HepG2 (cell line): ENCODE measurements around the gene CACNA1F. TPM values are rescaled to one million over a fixed set of nuclear protein-coding genes. Genes with fewer than 3 reads are reported as not detected.
A peak's percentile ranks its signal among the peaks of the same experiment; 100 is the strongest.

Experiments used
- ATAC-seq: fragments of 200-7000 bp; cut with Tn5 transposase; 3 replicates; pipeline ENCODE4 v1.9.1; 2020; ENCODE audit warnings: mild to moderate bottlenecking, moderate library complexity
- BruUV-seq: library from RNA; stranded (reverse); fragments of 400-500 nt; replicated peaks from 2 replicates; lab custom pipeline; 2021; lab: Mats Ljungman, UMichigan
- CTCF ChIA-PET: fragments of 300-600 bp; formaldehyde crosslinking; extraction: SDS; loops from one replicate; lab custom pipeline; 2021; ENCODE audit warnings: low total read pairs, inconsistent platforms, low intra/inter-chr PET ratio; lab: Yijun Ruan, JAX
- POLR2A ChIA-PET: fragments of 350-600 bp; sonication (Branson Sonifier 250); formaldehyde crosslinking; loops from one replicate; lab custom pipeline; 2020; ENCODE audit warnings: antibody characterized with exemption, inconsistent platforms; lab: Yijun Ruan, JAX
- DNase-seq: peaks from one replicate; pipeline ENCODE4 v3.0.0-alpha.2; 2015; ENCODE audit warnings: low spot score
- FAIRE-seq: peaks from 3 replicates; lab custom pipeline; 2011; peaks lifted over from hg19 to GRCh38; lab: Jason Lieb, UNC
- H2AFZ ChIP-seq: one replicate; pipeline ENCODE4 v1.6.1; 2011; ENCODE audit warnings: low read length, inconsistent platforms
- H3K27ac ChIP-seq: fragments of 300-600 bp; 3 replicates; pipeline ENCODE4 v1.8.0; 2011; ENCODE audit warnings: mixed run types, mild to moderate bottlenecking, mixed read lengths, low read length, inconsistent platforms; ENCODE audit not compliant: insufficient read depth; ENCODE audit errors: extremely low read length
- H3K27me3 ChIP-seq, 2 experiments: fragments of 200-600 bp in 1 of 2; 2 replicates in 1 of 2; 3 replicates in 1 of 2; pipeline versions ENCODE4 v1.6.0 to v1.8.0; 2011; ENCODE audit warnings: low read length in 2 of 2, mild to moderate bottlenecking in 2 of 2, moderate library complexity in 2 of 2, inconsistent platforms in 1 of 2; ENCODE audit not compliant: insufficient read depth in 2 of 2, control insufficient read depth in 1 of 2
- H3K36me3 ChIP-seq, 2 experiments: fragments of 200-600 bp in 1 of 2; replicated peaks in 1 of 2; 2 replicates in 1 of 2; 3 replicates in 1 of 2; pipeline versions ENCODE4 v1.5.1 to v1.8.0; 2011; ENCODE audit warnings: low read length in 2 of 2, inconsistent platforms in 1 of 2; ENCODE audit not compliant: insufficient read depth in 2 of 2, control insufficient read depth in 1 of 2
- H3K4me1 ChIP-seq: 2 replicates; pipeline ENCODE4 v1.5.1; 2012; ENCODE audit warnings: low read length, inconsistent platforms; ENCODE audit not compliant: insufficient read depth
- H3K4me2 ChIP-seq: 2 replicates; pipeline ENCODE4 v1.6.0; 2011; ENCODE audit warnings: low read depth, low read length, inconsistent platforms
- H3K4me3 ChIP-seq, 3 experiments: fragments of 200-600 bp in 1 of 3; sonication (generic), shearing (Covaris generic) in 1 of 3; replicated peaks in 1 of 3; 2 replicates each; pipeline ENCODE4 v1.5.1; 2011 to 2016; ENCODE audit warnings: low read length in 3 of 3, inconsistent platforms in 2 of 3, low read depth in 2 of 3, mild to moderate bottlenecking in 2 of 3, control low read depth in 1 of 3, mixed read lengths in 1 of 3; ENCODE audit not compliant: insufficient read depth in 1 of 3
- H3K79me2 ChIP-seq: one replicate; pipeline ENCODE4 v1.6.1; 2011; ENCODE audit warnings: low read length, inconsistent platforms; ENCODE audit not compliant: insufficient read depth
- H3K9ac ChIP-seq: 2 replicates; pipeline ENCODE4 v1.6.0; 2011; ENCODE audit warnings: mild to moderate bottlenecking, low read depth, low read length, inconsistent platforms; ENCODE audit not compliant: insufficient read depth
- H3K9me3 ChIP-seq: 2 replicates; pipeline ENCODE4 v1.5.1; 2012; ENCODE audit warnings: mild to moderate bottlenecking, low read length
- H4K20me1 ChIP-seq: 2 replicates; pipeline ENCODE4 v1.6.0; 2011; ENCODE audit warnings: inconsistent platforms, mild to moderate bottlenecking, low read length, moderate library complexity; ENCODE audit not compliant: insufficient read depth
- DMAP1 ChIP-seq: IDR thresholded peaks from 2 replicates; pipeline ENCODE4 v1.6.1; 2016
- KDM5B ChIP-seq: sonication (generic); formaldehyde crosslinking; IDR thresholded peaks from 2 replicates; pipeline ENCODE4 v1.4.0; 2020; ENCODE audit warnings: missing genetic modification reagents, mild to moderate bottlenecking, borderline replicate concordance
- NRL ChIP-seq: sonication (generic); formaldehyde crosslinking; IDR thresholded peaks from 2 replicates; pipeline ENCODE4 v1.5.0; 2020; ENCODE audit warnings: missing genetic modification reagents, mild to moderate bottlenecking, moderate library complexity, borderline replicate concordance
- XBP1 ChIP-seq: sonication (generic); formaldehyde crosslinking; IDR thresholded peaks from 2 replicates; pipeline ENCODE4 v1.5.0; 2020; ENCODE audit warnings: missing genetic modification reagents
- ZBTB7A ChIP-seq: sonication (generic); formaldehyde crosslinking; IDR thresholded peaks from 2 replicates; pipeline ENCODE4 v1.8.0; 2022; ENCODE audit warnings: mild to moderate bottlenecking, missing genetic modification reagents
- ZNF136 ChIP-seq: sonication (generic); formaldehyde crosslinking; IDR thresholded peaks from 2 replicates; pipeline ENCODE4 v1.8.1; 2022; ENCODE audit warnings: low read depth, mild to moderate bottlenecking, moderate library complexity, missing genetic modification reagents
- ZNF180 ChIP-seq: sonication (generic); formaldehyde crosslinking; IDR thresholded peaks from 2 replicates; pipeline ENCODE4 v1.4.0; 2020; ENCODE audit warnings: low read depth, missing genetic modification reagents, borderline replicate concordance
- ZNF530 ChIP-seq: sonication (generic); formaldehyde crosslinking; IDR thresholded peaks from 2 replicates; pipeline ENCODE4 v1.5.0; 2020; ENCODE audit warnings: low read depth, mild to moderate bottlenecking, missing genetic modification reagents
- ZNF562 ChIP-seq: sonication (generic); formaldehyde crosslinking; IDR thresholded peaks from 2 replicates; pipeline ENCODE4 v1.8.0; 2022; ENCODE audit warnings: missing genetic modification reagents, borderline replicate concordance
- ZNF710 ChIP-seq: sonication (generic); formaldehyde crosslinking; IDR thresholded peaks from 2 replicates; pipeline ENCODE4 v1.5.0; 2020; ENCODE audit warnings: mild to moderate bottlenecking, missing genetic modification reagents, borderline replicate concordance
- WGBS: methylation state at CpG from one replicate; pipeline ENCODE4 v1.1.6; 2017; ENCODE audit warnings: low lambda C conversion rate; 5-methylcytosine and 5-hydroxymethylcytosine counted together
- in situ Hi-C: cut with HindIII; loops from 2 replicates; pipeline ENCODE4 v1.10.0; 2017; ENCODE audit warnings: low pct_unique_long_range_greater_than_20kb; ENCODE audit not compliant: extremely low pct_ligation_motif_present
- intact Hi-C: fragments of 100-400 bp; cut with micrococcal nuclease; formaldehyde crosslinking; loops from one replicate; pipeline ENCODE4 v1.10.0; 2022; ENCODE audit not compliant: unreplicated experiment
- polyA plus RNA-seq, 8 experiments: library from polyadenylated mRNA; depleted of rRNA in 3 of 8; stranded (reverse) in 7 of 8; unstranded in 1 of 8; fragments of >200 nt; fragmentation: Illumina TruSeq in 4 of 8; extraction: Trizol in 4 of 8; gene quantifications; 2 replicates each; pipeline versions ENCODE4 v1.2.1 to v1.2.3, GENCODE V29; 2011 to 2016; ENCODE audit warnings: low read depth in 4 of 8, missing spikeins in 1 of 8, mixed read lengths in 1 of 8; ENCODE audit not compliant: insufficient read depth in 1 of 8
- total RNA-seq, 5 experiments: library from RNA; depleted of rRNA; stranded (reverse); fragments of >200 nt; fragmentation: Illumina TruSeq; extraction: Trizol; gene quantifications; 2 replicates each; pipeline ENCODE4 v1.2.3, GENCODE V29; 2016; ENCODE audit warnings: low read depth in 1 of 5
- TF ChIP-seq, protein P1 (sequence below): sonication (generic); formaldehyde crosslinking; IDR thresholded peaks from 2 replicates; pipeline ENCODE4 v1.5.1; 2020; ENCODE audit warnings: mild to moderate bottlenecking, missing genetic modification reagents, moderate library complexity
- TF ChIP-seq, protein P2 (sequence below), 2 experiments: fragments of 450-650 bp in 1 of 2; sonication (generic) in 1 of 2; formaldehyde crosslinking; IDR thresholded peaks; 2 replicates each; pipeline versions ENCODE4 v1.5.0 to v1.8.0; 2020 to 2022; ENCODE audit warnings: mild to moderate bottlenecking in 1 of 2, missing genetic modification reagents in 1 of 2
- TF ChIP-seq, protein P3 (sequence below): conservative IDR thresholded peaks from 2 replicates; pipeline ENCODE4 v1.6.1; 2018; ENCODE audit warnings: missing genetic modification reagents
- TF ChIP-seq, protein P4 (sequence below): IDR thresholded peaks from 2 replicates; pipeline ENCODE4 v1.6.1; 2016; ENCODE audit warnings: control low read depth

CACNA1F gene
- total and polyA plus RNA-seq, 2 of the 13 experiments (the other 11 are each of a cell fraction or from before 2014, with no cell fraction given), result 0.03 TPM; not detected in 1

- DNase-seq (no peak), ATAC-seq (no peak; the same call in 1 of the 3 replicates), FAIRE-seq (no peak)
- Histone ChIP-seq H3K9ac (peak overlapping the region; percentile 86), H3K79me2 (no peaks in the 10 kb centered on the region), H3K27me3 (no peaks in the 10 kb centered on the region), H3K27ac (peak overlapping the region; percentile 84), H3K9me3 (no peaks in the 10 kb centered on the region), H4K20me1 (no peaks in the 10 kb centered on the region), H3K4me1 (peaks cover 58% of the 10 kb centered on the region), H3K4me2 (peak overlapping the region; percentile 65), H2AFZ (no peak overlapping the region), H3K4me3 (peak overlapping the region; percentile 64 to 80 (median 78); a peak in 5 of 6 replicates), H3K36me3 (no peaks in the 10 kb centered on the region)
- ChIA-PET POLR2A (interaction anchor here (0.8 to 1.7 kb wide), 19 partner anchors 9 to 687 kb away, joined by 3 to 21 read pairs (median 5); partner anchors contain the start of genes CCDC22, HDAC6, PPP1R3F and PQBP1), CTCF (no interaction called here)
- TSS peak; percentile 91 for BruUV-seq
- WGBS, result 12% methylated on average over 8 of the region's 34 CpGs
- intact Hi-C loops (loop anchor here (5.0 kb wide), 1 partner anchor 76 kb away; the partner anchor contains the start of gene PPP1R3F), in situ Hi-C loops (no loop called here)
- TF ChIP-seq ZNF180 (CRISPR knock-in tag), result no peak
- no peak for TF ChIP-seq ZBTB7A (CRISPR knock-in tag)
- 0 out of 2 replicates have a peak, but pooled peaks have one; percentile 26 for TF ChIP-seq DMAP1
- no peak for TF ChIP-seq ZNF136 (CRISPR knock-in tag)
- no peak for TF ChIP-seq XBP1 (CRISPR knock-in tag)
- TF ChIP-seq, protein P1, sequence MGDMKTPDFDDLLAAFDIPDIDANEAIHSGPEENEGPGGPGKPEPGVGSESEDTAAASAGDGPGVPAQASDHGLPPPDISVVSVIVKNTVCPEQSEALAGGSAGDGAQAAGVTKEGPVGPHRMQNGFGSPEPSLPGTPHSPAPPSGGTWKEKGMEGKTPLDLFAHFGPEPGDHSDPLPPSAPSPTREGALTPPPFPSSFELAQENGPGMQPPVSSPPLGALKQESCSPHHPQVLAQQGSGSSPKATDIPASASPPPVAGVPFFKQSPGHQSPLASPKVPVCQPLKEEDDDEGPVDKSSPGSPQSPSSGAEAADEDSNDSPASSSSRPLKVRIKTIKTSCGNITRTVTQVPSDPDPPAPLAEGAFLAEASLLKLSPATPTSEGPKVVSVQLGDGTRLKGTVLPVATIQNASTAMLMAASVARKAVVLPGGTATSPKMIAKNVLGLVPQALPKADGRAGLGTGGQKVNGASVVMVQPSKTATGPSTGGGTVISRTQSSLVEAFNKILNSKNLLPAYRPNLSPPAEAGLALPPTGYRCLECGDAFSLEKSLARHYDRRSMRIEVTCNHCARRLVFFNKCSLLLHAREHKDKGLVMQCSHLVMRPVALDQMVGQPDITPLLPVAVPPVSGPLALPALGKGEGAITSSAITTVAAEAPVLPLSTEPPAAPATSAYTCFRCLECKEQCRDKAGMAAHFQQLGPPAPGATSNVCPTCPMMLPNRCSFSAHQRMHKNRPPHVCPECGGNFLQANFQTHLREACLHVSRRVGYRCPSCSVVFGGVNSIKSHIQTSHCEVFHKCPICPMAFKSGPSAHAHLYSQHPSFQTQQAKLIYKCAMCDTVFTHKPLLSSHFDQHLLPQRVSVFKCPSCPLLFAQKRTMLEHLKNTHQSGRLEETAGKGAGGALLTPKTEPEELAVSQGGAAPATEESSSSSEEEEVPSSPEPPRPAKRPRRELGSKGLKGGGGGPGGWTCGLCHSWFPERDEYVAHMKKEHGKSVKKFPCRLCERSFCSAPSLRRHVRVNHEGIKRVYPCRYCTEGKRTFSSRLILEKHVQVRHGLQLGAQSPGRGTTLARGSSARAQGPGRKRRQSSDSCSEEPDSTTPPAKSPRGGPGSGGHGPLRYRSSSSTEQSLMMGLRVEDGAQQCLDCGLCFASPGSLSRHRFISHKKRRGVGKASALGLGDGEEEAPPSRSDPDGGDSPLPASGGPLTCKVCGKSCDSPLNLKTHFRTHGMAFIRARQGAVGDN (CRISPR knock-in tag), result peak; percentile 38
- 0 out of 2 replicates have a peak, but pooled peaks have one; percentile 41 for TF ChIP-seq NRL (CRISPR knock-in tag)
- TF ChIP-seq KDM5B (CRISPR knock-in tag), result peak; percentile 55; the same call in 1 of the 2 replicates
- TF ChIP-seq ZNF562 (CRISPR knock-in tag), result no peak
- TF ChIP-seq, protein P2, sequence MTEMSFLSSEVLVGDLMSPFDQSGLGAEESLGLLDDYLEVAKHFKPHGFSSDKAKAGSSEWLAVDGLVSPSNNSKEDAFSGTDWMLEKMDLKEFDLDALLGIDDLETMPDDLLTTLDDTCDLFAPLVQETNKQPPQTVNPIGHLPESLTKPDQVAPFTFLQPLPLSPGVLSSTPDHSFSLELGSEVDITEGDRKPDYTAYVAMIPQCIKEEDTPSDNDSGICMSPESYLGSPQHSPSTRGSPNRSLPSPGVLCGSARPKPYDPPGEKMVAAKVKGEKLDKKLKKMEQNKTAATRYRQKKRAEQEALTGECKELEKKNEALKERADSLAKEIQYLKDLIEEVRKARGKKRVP (CRISPR knock-in tag; IDR thresholded peaks at IDR 0.05), result peak in 1 of 2 experiments; percentile 42; a peak in 1 of 4 replicates
- TF ChIP-seq, protein P3, sequence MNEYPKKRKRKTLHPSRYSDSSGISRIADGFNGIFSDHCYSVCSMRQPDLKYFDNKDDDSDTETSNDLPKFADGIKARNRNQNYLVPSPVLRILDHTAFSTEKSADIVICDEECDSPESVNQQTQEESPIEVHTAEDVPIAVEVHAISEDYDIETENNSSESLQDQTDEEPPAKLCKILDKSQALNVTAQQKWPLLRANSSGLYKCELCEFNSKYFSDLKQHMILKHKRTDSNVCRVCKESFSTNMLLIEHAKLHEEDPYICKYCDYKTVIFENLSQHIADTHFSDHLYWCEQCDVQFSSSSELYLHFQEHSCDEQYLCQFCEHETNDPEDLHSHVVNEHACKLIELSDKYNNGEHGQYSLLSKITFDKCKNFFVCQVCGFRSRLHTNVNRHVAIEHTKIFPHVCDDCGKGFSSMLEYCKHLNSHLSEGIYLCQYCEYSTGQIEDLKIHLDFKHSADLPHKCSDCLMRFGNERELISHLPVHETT (CRISPR knock-in tag), result no peak
- 0 out of 2 replicates have a peak, but pooled peaks have one; percentile 23 for TF ChIP-seq ZNF710
- TF ChIP-seq ZNF530 (CRISPR knock-in tag), result no peak
- TF ChIP-seq, protein P4, sequence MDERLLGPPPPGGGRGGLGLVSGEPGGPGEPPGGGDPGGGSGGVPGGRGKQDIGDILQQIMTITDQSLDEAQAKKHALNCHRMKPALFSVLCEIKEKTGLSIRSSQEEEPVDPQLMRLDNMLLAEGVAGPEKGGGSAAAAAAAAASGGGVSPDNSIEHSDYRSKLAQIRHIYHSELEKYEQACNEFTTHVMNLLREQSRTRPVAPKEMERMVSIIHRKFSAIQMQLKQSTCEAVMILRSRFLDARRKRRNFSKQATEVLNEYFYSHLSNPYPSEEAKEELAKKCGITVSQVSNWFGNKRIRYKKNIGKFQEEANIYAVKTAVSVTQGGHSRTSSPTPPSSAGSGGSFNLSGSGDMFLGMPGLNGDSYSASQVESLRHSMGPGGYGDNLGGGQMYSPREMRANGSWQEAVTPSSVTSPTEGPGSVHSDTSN (CRISPR knock-in tag), result no peak
Measured at GRCh38 chrX:49191574-49192011, 41.5 kb downstream of the CACNA1F start.
